ENCODE results near the gene SERPINI1. TPM values are rescaled to one million over a fixed set of nuclear protein-coding genes. Genes with fewer than 3 reads are reported as not detected.

The SERPINI1 gene
- total RNA-seq, 2 donors from 2014 or later: 2.3 to 15.3 TPM

- Histone ChIP-seq H3K27ac (no peak overlapping the region), H3K9me3 (no peaks in the 10 kb centered on the region), H3K27me3 (replicated peaks; ENCODE audit: insufficient read depth) (no peaks in the 10 kb centered on the region), H3K4me3 (no peak overlapping the region), H3K36me3 (no peaks in the 10 kb centered on the region), H3K4me1 (replicated peaks) (no peaks in the 10 kb centered on the region)
- TF ChIP-seq POLR2A (IDR thresholded peaks at IDR 0.05): no peak
- intact Hi-C loops (cut with DNase I): no loop called here
- 97% methylated on average over 1 of the region's 1 CpG for WGBS
- no peak for DNase-seq (ENCODE audit: low spot score)
Measured at GRCh38 chr3:167866331-167866730, 130.8 kb downstream of the SERPINI1 start.

GRCh38 chr3:167867981-167868380, 132.5 kb downstream of the SERPINI1 start:
- DNase-seq (ENCODE audit: low spot score): no peak
- no peaks in the 10 kb centered on the region for H3K36me3 ChIP-seq
- TF ChIP-seq, protein P1, sequence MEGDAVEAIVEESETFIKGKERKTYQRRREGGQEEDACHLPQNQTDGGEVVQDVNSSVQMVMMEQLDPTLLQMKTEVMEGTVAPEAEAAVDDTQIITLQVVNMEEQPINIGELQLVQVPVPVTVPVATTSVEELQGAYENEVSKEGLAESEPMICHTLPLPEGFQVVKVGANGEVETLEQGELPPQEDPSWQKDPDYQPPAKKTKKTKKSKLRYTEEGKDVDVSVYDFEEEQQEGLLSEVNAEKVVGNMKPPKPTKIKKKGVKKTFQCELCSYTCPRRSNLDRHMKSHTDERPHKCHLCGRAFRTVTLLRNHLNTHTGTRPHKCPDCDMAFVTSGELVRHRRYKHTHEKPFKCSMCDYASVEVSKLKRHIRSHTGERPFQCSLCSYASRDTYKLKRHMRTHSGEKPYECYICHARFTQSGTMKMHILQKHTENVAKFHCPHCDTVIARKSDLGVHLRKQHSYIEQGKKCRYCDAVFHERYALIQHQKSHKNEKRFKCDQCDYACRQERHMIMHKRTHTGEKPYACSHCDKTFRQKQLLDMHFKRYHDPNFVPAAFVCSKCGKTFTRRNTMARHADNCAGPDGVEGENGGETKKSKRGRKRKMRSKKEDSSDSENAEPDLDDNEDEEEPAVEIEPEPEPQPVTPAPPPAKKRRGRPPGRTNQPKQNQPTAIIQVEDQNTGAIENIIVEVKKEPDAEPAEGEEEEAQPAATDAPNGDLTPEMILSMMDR (IDR thresholded peaks at IDR 0.05): no peak
- TF ChIP-seq POLR2A (IDR thresholded peaks at IDR 0.05): no peak
- no peak for TF ChIP-seq POLR2AphosphoS5 (IDR thresholded peaks at IDR 0.05)
- no peak overlapping the region for H3K4me3 ChIP-seq
- H3K4me1 ChIP-seq (replicated peaks): no peaks in the 10 kb centered on the region
- 67% methylated on average over 1 of the region's 1 CpG for WGBS
- H3K27ac ChIP-seq: no peak overlapping the region
- H3K27me3 ChIP-seq (replicated peaks; ENCODE audit: insufficient read depth): no peaks in the 10 kb centered on the region
- no peaks in the 10 kb centered on the region for H3K9me3 ChIP-seq
- intact Hi-C loops (cut with DNase I): no loop called here

DNA sequence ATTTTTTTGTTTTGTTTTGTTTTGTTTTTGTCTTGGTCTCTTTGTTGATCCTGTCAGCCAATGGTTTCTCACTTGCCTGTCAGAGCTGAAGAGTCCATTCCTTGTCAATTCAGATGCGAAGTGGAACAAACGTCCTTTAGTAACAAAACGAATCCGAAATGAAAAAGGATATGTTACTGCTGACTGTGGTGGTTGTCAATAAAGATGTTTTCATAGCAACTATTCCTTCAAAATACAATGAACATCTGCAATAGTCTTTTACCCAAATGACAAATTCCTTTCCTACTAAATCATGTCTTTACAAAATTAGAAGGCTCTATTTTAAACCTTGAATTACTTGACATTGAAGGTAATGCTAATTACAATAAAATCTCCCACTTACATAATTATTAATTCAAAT, 134.7 kb downstream of the SERPINI1 start:
- Histone ChIP-seq H3K4me1 (replicated peaks) (no peaks in the 10 kb centered on the region), H3K36me3 (no peaks in the 10 kb centered on the region), H3K9me3 (no peaks in the 10 kb centered on the region), H3K27me3 (replicated peaks; ENCODE audit: insufficient read depth) (no peaks in the 10 kb centered on the region), H3K27ac (no peak overlapping the region), H3K4me3 (no peak overlapping the region)
- intact Hi-C loops (cut with DNase I): no loop called here
- DNase-seq (ENCODE audit: low spot score): no peak
- TF ChIP-seq POLR2AphosphoS5 (IDR thresholded peaks at IDR 0.05) (no peak), POLR2A (IDR thresholded peaks at IDR 0.05) (no peak)
- TF ChIP-seq, protein P1 (IDR thresholded peaks at IDR 0.05): no peak
- 85% methylated on average over 4 of the region's 4 CpGs for WGBS

- no peak for DNase-seq (ENCODE audit: low spot score)
- Histone ChIP-seq H3K27ac (no peak overlapping the region), H3K4me1 (replicated peaks) (no peaks in the 10 kb centered on the region), H3K9me3 (no peaks in the 10 kb centered on the region), H3K36me3 (no peaks in the 10 kb centered on the region), H3K27me3 (replicated peaks; ENCODE audit: insufficient read depth) (no peaks in the 10 kb centered on the region), H3K4me3 (no peak overlapping the region)
- intact Hi-C loops (cut with DNase I): no loop called here
- WGBS: 84% methylated on average over 4 of the region's 4 CpGs
- TF ChIP-seq POLR2AphosphoS5 (IDR thresholded peaks at IDR 0.05) (no peak), POLR2A (IDR thresholded peaks at IDR 0.05) (no peak)
- TF ChIP-seq, protein P1 (IDR thresholded peaks at IDR 0.05): no peak
Measured at GRCh38 chr3:167870759-167871158, 135.2 kb downstream of the SERPINI1 start.

DNA sequence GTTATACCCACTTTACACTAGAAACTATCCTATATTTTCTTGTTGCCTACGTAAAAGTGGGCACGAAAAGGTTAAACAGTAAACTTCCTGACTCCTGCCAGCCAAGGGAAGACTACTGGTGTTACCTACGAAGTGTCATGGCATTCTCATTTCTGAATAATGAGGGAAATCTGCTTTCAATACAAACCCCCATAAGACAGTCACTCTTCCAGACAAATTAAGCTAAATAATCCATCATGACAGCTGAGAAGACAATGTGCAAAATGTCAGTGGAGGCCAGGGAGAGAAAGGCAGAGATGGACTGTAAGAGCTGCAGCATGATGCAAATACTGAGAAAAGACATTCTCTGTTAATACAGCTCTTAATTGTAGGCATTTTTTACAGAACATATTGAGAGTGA, 136.5 kb downstream of the SERPINI1 start:
- DNase-seq (ENCODE audit: low spot score): no peak
- Histone ChIP-seq H3K27ac (no peak overlapping the region), H3K27me3 (replicated peaks; ENCODE audit: insufficient read depth) (no peaks in the 10 kb centered on the region), H3K4me1 (replicated peaks) (no peaks in the 10 kb centered on the region), H3K4me3 (no peak overlapping the region), H3K36me3 (no peaks in the 10 kb centered on the region), H3K9me3 (no peaks in the 10 kb centered on the region)
- intact Hi-C loops (cut with DNase I): no loop called here
- TF ChIP-seq, protein P1 (IDR thresholded peaks at IDR 0.05): no peak
- TF ChIP-seq POLR2A (IDR thresholded peaks at IDR 0.05) (no peak), POLR2AphosphoS5 (IDR thresholded peaks at IDR 0.05) (no peak)
- 83% methylated on average over 3 of the region's 3 CpGs for WGBS
